ENCODE data around the gene CLN6.
A peak's percentile ranks its signal among the peaks of the same experiment; 100 is the strongest.
"Not testable (repeated sequence)": the region's sequence is repeated elsewhere in the genome, so short reads cannot be mapped to it uniquely, and the experiment has no call there.

CLN6 gene

DNA sequence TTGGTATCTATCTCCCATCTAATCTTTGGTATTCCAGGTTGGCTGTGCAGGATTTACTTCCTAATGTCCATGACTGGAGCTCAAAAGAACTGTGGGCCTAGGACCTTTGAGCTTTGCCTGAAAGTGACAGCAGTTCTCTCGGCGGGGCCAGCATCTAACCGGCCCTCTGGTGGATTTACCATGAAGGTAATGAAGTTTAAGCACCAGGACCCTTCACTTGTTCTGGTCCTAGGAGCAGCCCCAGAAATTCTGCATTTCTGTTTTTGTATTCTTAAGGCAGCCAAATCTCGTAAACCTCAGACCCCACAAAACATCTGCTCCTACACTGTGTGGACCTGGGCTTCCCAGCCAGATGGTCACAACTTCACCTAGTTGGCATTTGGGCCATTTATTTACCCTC, 37.4 kb downstream of the CLN6 start:
- no peak for DNase-seq

- no peak for DNase-seq
These were observed 38.0 kb downstream of the CLN6 start for GRCh38 chr15:68191555-68191954.

- DNase-seq, result no peak
These were observed 39.5 kb downstream of the CLN6 start for GRCh38 chr15:68190048-68190447.

DNA sequence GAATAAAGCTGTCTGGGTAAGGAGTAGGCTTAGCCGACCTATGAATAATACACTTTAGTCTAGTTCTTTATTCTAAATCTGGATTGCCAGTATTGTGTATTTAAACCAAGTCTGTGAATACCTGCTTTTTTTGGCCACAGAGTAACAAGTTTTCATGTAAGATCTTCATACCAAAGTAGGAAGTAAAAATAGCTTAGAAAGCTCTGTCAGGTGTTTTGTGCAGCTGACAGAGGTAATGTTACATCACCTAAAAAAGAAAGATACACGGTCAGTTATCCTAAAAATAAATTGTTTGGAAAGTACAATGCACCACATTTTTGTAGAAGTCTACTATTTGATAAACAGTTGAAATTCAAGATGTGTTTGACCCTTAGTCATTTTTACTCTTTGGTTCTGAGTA, 40.9 kb downstream of the CLN6 start:
- no peak for DNase-seq

DNA sequence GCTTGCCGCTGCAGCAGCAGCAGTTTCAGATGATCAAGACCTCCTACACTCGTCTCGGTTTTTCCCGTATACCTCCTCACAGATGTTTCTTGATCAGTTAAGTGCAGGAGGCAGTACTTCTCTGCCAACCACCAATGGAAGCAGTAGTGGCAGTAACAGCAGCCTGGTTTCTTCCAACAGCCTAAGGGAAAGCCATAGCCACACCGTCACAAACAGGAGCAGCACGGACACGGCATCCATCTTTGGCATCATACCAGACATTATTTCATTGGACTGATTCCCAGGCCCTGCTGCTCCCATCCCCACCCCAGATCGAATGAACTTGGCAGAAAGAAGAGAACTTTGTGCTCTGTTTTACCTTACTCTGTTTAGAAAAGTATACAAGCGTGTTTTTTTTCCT, 42.0 kb downstream of the CLN6 start:
- DNase-seq, result peak in 25 of 58 donors; percentile 21 to 73 (median 42)

GRCh38 chr15:68186671-68187397, 42.7 kb downstream of the CLN6 start:
- DNase-seq, result no peak

DNA sequence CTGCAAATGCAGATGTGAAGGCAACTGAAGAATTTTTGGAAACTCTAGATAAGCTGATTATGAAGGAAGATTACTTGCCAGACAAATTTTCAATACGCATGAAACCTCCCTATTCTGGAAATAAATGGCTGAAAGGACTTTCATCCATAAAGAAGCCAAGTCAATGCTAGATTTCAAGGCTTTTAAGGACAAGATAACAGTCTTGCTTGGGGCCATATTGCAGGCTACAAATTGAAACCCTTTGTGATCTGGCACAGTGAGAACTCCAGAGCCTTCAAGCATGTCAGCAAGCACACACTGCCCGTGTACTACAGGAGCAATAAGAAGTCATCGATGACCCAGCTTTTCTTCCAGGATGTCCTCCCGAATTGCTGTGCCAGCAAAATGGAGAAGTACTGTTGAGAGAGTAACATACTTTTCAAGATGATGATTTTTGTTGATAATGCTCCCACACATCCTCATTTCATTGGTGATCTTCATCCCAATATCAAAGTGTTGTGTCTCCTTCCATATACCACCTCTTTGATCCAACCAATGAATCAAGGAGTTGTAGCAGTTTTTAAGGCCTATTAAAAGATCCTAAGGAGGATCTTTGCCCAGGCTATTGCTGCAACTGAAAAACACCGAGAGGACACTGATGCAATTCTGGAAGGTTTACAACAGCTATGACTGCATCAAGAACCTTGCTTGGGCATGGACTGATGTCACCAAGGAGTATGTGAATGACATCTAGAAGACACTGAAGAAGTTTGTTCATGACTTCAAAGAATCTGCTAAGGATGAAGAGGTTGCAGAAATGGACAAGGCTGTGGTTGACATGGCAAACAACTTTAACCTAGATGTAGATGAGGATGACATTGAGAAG, 44.7 kb downstream of the CLN6 start:
- DNase-seq, result no peak

GRCh38 chr15:68183616-68184315, 45.8 kb downstream of the CLN6 start:
- no peak for DNase-seq

DNA sequence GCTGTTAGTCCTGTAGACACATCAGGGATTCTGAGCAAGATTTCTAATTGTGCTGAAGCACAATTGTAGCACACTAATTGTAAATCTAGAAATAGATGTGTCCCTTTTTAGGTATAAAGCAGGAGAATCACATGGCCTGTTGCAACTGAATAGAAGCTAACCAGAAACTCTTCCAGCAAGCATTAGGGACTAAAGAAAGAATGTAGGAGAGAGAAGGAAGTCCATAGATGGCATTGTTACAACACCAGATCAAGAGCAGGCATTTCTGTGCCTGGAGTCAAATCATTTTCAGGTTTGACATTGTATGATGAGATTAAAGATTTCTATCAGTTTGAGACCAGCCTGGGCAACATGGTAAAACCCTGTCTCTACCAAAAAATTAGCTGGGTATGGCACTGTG, 51.8 kb downstream of the CLN6 start:
- no peak for DNase-seq

GRCh38 chr15:68176601-68177000, 52.9 kb downstream of the CLN6 start:
- no peak for DNase-seq

- DNase-seq, result no peak
These were observed 54.0 kb downstream of the CLN6 start for GRCh38 chr15:68175526-68175925.

DNA sequence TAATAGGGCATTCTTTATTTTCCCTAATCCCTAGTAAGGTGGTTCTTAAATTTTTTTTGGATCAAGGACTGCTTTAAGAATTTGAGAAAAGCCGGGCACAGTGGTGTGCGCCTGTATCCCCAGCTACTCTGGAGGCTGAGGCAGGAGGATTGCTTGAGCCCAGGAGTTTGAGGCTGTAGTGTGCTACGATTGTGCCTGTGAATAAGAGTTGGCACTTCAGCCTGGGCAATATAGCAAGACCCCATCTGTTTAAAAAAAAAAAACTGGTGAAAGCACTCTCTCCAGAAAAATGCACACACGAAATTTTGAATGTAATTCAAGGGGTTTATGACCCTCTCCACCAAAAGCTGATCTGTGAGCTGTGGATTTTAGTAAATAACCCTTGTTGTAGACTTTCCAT, 56.4 kb downstream of the CLN6 start:
- no peak for DNase-seq

GRCh38 chr15:68172037-68172436, 57.5 kb downstream of the CLN6 start:
- DNase-seq, result not testable (repeated sequence)

- DNase-seq, result no peak
These were observed 62.7 kb downstream of the CLN6 start for GRCh38 chr15:68166847-68167246.

- no peak for DNase-seq
These were observed 66.3 kb downstream of the CLN6 start for GRCh38 chr15:68163191-68163590.

GRCh38 chr15:68158046-68158628, 71.4 kb downstream of the CLN6 start:
- no peak for DNase-seq

DNA sequence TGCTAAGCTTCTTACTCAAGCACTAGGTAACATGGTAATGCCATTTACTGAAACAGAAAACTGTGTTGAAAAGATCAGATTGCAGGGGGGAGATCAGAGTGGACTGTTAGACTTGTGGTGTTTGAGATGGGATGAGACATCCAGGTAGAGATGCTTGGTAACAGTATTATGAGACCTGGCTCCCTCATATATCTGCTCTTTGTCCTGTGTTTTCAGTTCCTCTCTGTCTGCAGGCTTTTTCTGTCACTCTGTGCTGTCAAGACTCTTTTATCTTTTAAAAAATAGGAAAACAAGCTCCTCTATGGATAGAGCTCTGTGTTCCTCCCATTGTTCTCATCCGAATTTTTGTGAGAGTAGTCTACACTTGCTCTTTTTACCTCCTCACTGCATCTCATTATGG, 72.5 kb downstream of the CLN6 start:
- no peak for DNase-seq

Data from anterior cingulate cortex (tissue), 58 donors.